ENCODE results near the gene MAGI2. TPM values are rescaled to one million over a fixed set of nuclear protein-coding genes. Genes with fewer than 3 reads are reported as not detected.

Gene MAGI2
- total RNA-seq, 6 experiments from 2014 or later = 1.2 to 4.0 (median 2.4) TPM

- WGBS (ENCODE audit: insufficient coverage, low coverage, low lambda C conversion rate, missing lambda C conversion rate) = 84% methylated on average over 4 of the region's 4 CpGs
- Histone ChIP-seq H3K9me3 (no peaks in the 10 kb centered on the region), H3K4me3 (no peak overlapping the region), H3K4me1 (peaks cover 0 to 6% (median 0%) of the 10 kb centered on the region in 4 donors), H3K27ac (no peak overlapping the region), H3K36me3 (no peaks in the 10 kb centered on the region), H3K27me3 (no peaks in the 10 kb centered on the region)
- TF ChIP-seq POLR2A (IDR thresholded peaks at IDR 0.05) (no peak), CTCF (IDR thresholded peaks at IDR 0.05) (no peak)
- intact Hi-C loops (cut with DNase I) = no loop called here
- ATAC-seq (no peak), DNase-seq (no peak)
Measured at GRCh38 chr7:79290841-79291497, 162.5 kb downstream of the MAGI2 start.

- Histone ChIP-seq H3K4me3 (no peak overlapping the region), H3K27me3 (no peaks in the 10 kb centered on the region), H3K4me1 (peaks cover 0 to 6% (median 0%) of the 10 kb centered on the region in 4 donors), H3K27ac (no peak overlapping the region), H3K36me3 (no peaks in the 10 kb centered on the region), H3K9me3 (no peaks in the 10 kb centered on the region)
- no peak for TF ChIP-seq CTCF (IDR thresholded peaks at IDR 0.05)
- TF ChIP-seq POLR2A (IDR thresholded peaks at IDR 0.05) = no peak
- intact Hi-C loops (cut with DNase I) = no loop called here
- DNase-seq = no peak
- WGBS (ENCODE audit: insufficient coverage, low coverage, low lambda C conversion rate, missing lambda C conversion rate) = 90% methylated on average over 3 of the region's 3 CpGs
- no peak for ATAC-seq
Measured at GRCh38 chr7:79290398-79290797, 163.1 kb downstream of the MAGI2 start.

GRCh38 chr7:79288655-79289054 is 164.8 kb downstream of the MAGI2 start:
- H3K4me1 ChIP-seq = peaks cover 0 to 3% (median 0%) of the 10 kb centered on the region in 4 donors
- ATAC-seq (no peak), DNase-seq (no peak)
- no peaks in the 10 kb centered on the region for H3K9me3 ChIP-seq
- no peak overlapping the region for H3K27ac ChIP-seq
- TF ChIP-seq POLR2A (IDR thresholded peaks at IDR 0.05) = no peak
- no peak for TF ChIP-seq CTCF (IDR thresholded peaks at IDR 0.05)
- H3K4me3 ChIP-seq = no peak overlapping the region
- no peaks in the 10 kb centered on the region for H3K36me3 ChIP-seq
- H3K27me3 ChIP-seq = no peaks in the 10 kb centered on the region
- WGBS (ENCODE audit: insufficient coverage, low coverage, low lambda C conversion rate, missing lambda C conversion rate) = 62% methylated on average over 5 of the region's 5 CpGs
- intact Hi-C loops (cut with DNase I) = no loop called here

GRCh38 chr7:79287981-79288380 is 165.5 kb downstream of the MAGI2 start:
- DNase-seq = no peak

More at GRCh38 chr7:79287981-79288380, 165.5 kb downstream of the MAGI2 start:
- 43% methylated on average over 1 of the region's 1 CpG for WGBS (ENCODE audit: insufficient coverage, low coverage, low lambda C conversion rate, missing lambda C conversion rate)
- no peak for TF ChIP-seq CTCF (IDR thresholded peaks at IDR 0.05)
- TF ChIP-seq POLR2A (IDR thresholded peaks at IDR 0.05) = no peak
- no peak for ATAC-seq
- Histone ChIP-seq H3K27ac (no peak overlapping the region), H3K9me3 (no peaks in the 10 kb centered on the region), H3K36me3 (no peaks in the 10 kb centered on the region), H3K4me1 (no peaks in the 10 kb centered on the region), H3K27me3 (no peaks in the 10 kb centered on the region), H3K4me3 (no peak overlapping the region)
- intact Hi-C loops (cut with DNase I) = no loop called here
